Ishikawa (cell line): ENCODE data around the gene CYP27A1.

ENCODE experiments used
- EP300 ChIP-seq: IDR thresholded peaks from 2 replicates; pipeline ENCODE4 v1.6.1; 2012; ENCODE audit warnings: borderline replicate concordance
- RAD21 ChIP-seq: IDR thresholded peaks from 2 replicates; pipeline ENCODE4 v1.6.1; 2012; ENCODE audit warnings: low read depth
- TF ChIP-seq, protein P1 (sequence below): IDR thresholded peaks from 2 replicates; pipeline ENCODE4 v1.6.1; 2012; ENCODE audit warnings: low read depth, mild to moderate bottlenecking

DNA sequence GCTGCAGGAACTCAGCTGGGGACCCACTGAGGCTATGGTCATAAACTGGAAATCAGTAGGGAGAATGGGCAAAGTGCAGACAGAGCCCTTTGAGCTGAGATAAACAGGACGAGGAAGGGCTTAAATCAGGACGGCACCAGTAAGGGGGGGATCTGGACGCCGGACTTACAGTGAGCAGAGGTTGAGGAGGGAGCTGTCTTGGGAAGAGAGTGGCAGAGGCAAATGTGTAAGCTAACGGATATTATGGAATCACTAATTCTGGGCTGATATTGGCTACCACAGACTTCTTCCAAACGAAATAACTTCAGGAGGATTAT, 539 bp downstream of the CYP27A1 start:
- TF ChIP-seq, protein P1, sequence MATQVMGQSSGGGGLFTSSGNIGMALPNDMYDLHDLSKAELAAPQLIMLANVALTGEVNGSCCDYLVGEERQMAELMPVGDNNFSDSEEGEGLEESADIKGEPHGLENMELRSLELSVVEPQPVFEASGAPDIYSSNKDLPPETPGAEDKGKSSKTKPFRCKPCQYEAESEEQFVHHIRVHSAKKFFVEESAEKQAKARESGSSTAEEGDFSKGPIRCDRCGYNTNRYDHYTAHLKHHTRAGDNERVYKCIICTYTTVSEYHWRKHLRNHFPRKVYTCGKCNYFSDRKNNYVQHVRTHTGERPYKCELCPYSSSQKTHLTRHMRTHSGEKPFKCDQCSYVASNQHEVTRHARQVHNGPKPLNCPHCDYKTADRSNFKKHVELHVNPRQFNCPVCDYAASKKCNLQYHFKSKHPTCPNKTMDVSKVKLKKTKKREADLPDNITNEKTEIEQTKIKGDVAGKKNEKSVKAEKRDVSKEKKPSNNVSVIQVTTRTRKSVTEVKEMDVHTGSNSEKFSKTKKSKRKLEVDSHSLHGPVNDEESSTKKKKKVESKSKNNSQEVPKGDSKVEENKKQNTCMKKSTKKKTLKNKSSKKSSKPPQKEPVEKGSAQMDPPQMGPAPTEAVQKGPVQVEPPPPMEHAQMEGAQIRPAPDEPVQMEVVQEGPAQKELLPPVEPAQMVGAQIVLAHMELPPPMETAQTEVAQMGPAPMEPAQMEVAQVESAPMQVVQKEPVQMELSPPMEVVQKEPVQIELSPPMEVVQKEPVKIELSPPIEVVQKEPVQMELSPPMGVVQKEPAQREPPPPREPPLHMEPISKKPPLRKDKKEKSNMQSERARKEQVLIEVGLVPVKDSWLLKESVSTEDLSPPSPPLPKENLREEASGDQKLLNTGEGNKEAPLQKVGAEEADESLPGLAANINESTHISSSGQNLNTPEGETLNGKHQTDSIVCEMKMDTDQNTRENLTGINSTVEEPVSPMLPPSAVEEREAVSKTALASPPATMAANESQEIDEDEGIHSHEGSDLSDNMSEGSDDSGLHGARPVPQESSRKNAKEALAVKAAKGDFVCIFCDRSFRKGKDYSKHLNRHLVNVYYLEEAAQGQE: no peak
- TF ChIP-seq RAD21 (no peak), EP300 (no peak)
